ENCODE results near the gene POU2F1. TPM values are rescaled to one million over a fixed set of nuclear protein-coding genes. Genes with fewer than 3 reads are reported as not detected.

The POU2F1 gene
- total and polyA plus RNA-seq, 4 donors, result 0.93 to 10.5 (median 6.5) TPM

GRCh38 chr1:167330601-167331293, 110.1 kb downstream of the POU2F1 start:
- Histone ChIP-seq H3K4me3 (ENCODE audit: low read depth in 1 of 3, low read length in 3 of 3) (no peak overlapping the region), H3K9me3 (ENCODE audit: control insufficient read depth in 4 of 4, low read length in 3 of 4) (no peaks in the 10 kb centered on the region), H3K27ac (ENCODE audit: low read depth in 1 of 2, low read length in 2 of 2) (no peak overlapping the region), H3K27me3 (ENCODE audit: control insufficient read depth in 4 of 4, insufficient read depth in 4 of 4, low read length in 3 of 4) (no peaks in the 10 kb centered on the region), H3K36me3 (ENCODE audit: control insufficient read depth in 4 of 4, insufficient read depth in 3 of 4, low read depth in 1 of 4, low read length in 3 of 4) (peaks cover 0 to 3% (median 0%) of the 10 kb centered on the region in 4 donors), H3K9ac (ENCODE audit: low read depth in 1 of 2, low read length in 2 of 2) (no peak overlapping the region), H3K4me1 (ENCODE audit: control insufficient read depth in 4 of 4, insufficient read depth in 4 of 4, low read length in 3 of 4) (peaks cover 0 to 11% (median 6%) of the 10 kb centered on the region in 4 donors)
- DNase-seq (ENCODE audit: low spot score), result no peak
- TF ChIP-seq RAD21 (IDR thresholded peaks at IDR 0.05) (no peak), EGR1 (IDR thresholded peaks at IDR 0.05; ENCODE audit: low read depth in 2 of 2) (no peak), REST (IDR thresholded peaks at IDR 0.05) (no peak), YY1 (IDR thresholded peaks at IDR 0.05) (no peak), FOXA2 (IDR thresholded peaks at IDR 0.05) (no peak), JUND (IDR thresholded peaks at IDR 0.05) (no peak), TAF1 (conservative IDR thresholded peaks at IDR 0.05) (no peak), ATF3 (IDR thresholded peaks at IDR 0.05) (no peak), MAX (IDR thresholded peaks at IDR 0.05) (no peak), NR2F2 (IDR thresholded peaks at IDR 0.05) (no peak), GABPA (IDR thresholded peaks at IDR 0.05 in 1 of 2, conservative IDR thresholded peaks at IDR 0.05 in 1 of 2) (no peak), FOXA1 (IDR thresholded peaks at IDR 0.05) (no peak), RXRA (IDR thresholded peaks at IDR 0.05) (no peak), CTCF (IDR thresholded peaks at IDR 0.05; ENCODE audit: low read depth, low read length, missing input control) (no peak), HNF4A (conservative IDR thresholded peaks at IDR 0.05) (no peak), ZBTB33 (IDR thresholded peaks at IDR 0.05) (no peak), HNF4G (IDR thresholded peaks at IDR 0.05) (no peak), SP1 (IDR thresholded peaks at IDR 0.05) (no peak)
- 92% methylated on average over 1 of the region's 1 CpG for WGBS
